Measurements from ENCODE around the gene SLC20A1. TPM values are rescaled to one million over a fixed set of nuclear protein-coding genes. Genes with fewer than 3 reads are reported as not detected.
"Not testable (repeated sequence)": the region's sequence is repeated elsewhere in the genome, so short reads cannot be mapped to it uniquely, and the experiment has no call there.

Gene SLC20A1
- total RNA-seq, 2 donors from 2014 or later, result 70.8 to 149 TPM

DNA sequence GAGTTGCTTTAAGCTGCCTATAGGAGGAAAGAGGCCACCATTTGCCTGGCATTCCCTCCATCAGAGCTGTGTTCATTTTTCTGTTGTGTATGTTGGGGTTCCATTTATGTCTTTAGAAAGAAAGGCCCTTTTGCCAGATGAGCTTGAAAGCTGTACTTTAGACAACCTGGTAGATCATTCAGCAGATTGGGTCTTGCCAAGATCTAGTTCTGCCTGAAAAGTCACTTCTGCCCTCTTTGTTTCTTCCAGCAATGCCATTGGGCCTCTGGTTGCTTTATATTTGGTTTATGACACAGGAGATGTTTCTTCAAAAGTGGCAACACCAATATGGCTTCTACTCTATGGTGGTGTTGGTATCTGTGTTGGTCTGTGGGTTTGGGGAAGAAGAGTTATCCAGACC is 14.4 kb downstream of the SLC20A1 start:
- no peaks in the 10 kb centered on the region for H3K9me3 Mint-ChIP-seq

DNA sequence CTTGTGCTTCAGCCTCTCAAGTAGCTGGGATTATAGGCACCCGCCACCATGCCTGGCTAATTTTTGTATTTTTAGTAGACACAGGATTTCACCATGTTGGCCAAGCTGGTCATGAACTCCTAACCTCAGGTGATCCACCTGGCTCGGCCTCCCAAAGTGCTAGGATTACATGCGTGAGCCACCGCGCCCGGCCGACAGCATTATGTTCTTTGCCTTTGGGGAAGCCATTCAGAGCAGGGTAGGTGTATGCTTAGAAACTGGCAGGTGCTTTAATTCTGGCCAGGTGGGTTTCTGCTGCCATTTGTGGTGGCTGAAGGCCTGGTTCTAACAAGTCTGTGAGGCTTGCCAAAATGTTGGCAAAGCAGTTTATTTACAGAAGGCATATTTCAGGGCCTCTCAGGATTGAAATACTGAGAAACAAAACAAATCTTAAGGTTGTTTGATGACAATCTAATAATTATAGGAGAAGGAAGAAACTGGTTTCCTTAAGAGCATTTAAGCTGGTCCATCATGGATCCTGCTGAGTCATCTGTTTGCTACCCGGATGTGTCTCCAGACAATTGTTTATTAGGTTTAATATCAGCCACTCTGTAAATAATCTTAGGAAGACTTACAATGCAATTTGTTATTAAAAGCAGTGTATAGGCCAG is 16.0 kb downstream of the SLC20A1 start:
- H3K27ac Mint-ChIP-seq, result peak overlapping the region in 1 of 2 donors; percentile 9
- peaks cover 47 to 52% of the 10 kb centered on the region in 2 donors for H3K36me3 Mint-ChIP-seq
- no peak for ATAC-seq

More for the DNA sequence above, 14.4 kb downstream of the SLC20A1 start:
- DNase-seq (ENCODE audit: low spot score in 2 of 2) (no peak), ATAC-seq (no peak)
- Mint-ChIP-seq H3K27ac (peak overlapping the region in 1 of 2 donors; percentile 15), H3K36me3 (peaks cover 51 to 61% of the 10 kb centered on the region in 2 donors)

DNA sequence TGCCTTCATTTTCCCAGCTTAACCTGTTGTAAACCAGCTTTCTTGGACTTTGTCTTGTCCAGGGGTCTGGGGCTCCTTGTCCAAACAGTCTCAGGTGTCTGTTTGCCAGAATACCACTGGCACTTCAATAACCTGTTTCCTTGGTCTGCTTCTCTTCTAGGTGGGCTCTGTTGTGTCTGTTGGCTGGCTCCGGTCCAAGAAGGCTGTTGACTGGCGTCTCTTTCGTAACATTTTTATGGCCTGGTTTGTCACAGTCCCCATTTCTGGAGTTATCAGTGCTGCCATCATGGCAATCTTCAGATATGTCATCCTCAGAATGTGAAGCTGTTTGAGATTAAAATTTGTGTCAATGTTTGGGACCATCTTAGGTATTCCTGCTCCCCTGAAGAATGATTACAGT is 17.0 kb downstream of the SLC20A1 start:
- DNase-seq (ENCODE audit: low spot score in 2 of 2) (no peak), ATAC-seq (no peak)
- Mint-ChIP-seq H3K36me3 (peaks cover 38 to 45% of the 10 kb centered on the region in 2 donors), H3K9me3 (no peaks in the 10 kb centered on the region), H3K27ac (peak overlapping the region; percentile 54 to 76)

More for the DNA sequence above, 16.0 kb downstream of the SLC20A1 start:
- no peaks in the 10 kb centered on the region for H3K9me3 Mint-ChIP-seq
- DNase-seq (ENCODE audit: low spot score in 2 of 2), result no peak

DNA sequence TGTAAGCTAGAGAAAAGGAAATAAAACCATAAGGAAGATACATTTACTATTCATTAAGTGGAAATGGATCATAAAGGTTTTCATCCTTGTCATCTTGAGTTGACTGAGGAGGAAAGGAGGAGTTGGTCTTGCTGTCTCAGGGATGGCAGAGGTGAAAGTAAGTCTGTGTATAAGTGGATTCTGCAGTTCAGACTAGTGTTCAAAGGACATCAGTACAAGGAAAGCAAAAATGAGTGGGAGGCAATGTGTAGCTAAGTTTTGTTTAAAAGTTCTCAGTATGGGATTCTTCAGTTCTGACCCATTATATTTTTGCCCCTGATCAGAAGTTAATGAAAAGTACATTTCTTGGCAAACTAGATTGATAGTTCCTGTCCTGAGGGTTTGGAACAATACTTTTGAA is 18.9 kb downstream of the SLC20A1 start:
- ATAC-seq (no peak), DNase-seq (ENCODE audit: low spot score in 2 of 2) (no peak)
- H3K27ac Mint-ChIP-seq, result no peak overlapping the region
- H3K36me3 Mint-ChIP-seq, result peaks cover 22 to 29% of the 10 kb centered on the region in 2 donors
- no peaks in the 10 kb centered on the region for H3K9me3 Mint-ChIP-seq

DNA sequence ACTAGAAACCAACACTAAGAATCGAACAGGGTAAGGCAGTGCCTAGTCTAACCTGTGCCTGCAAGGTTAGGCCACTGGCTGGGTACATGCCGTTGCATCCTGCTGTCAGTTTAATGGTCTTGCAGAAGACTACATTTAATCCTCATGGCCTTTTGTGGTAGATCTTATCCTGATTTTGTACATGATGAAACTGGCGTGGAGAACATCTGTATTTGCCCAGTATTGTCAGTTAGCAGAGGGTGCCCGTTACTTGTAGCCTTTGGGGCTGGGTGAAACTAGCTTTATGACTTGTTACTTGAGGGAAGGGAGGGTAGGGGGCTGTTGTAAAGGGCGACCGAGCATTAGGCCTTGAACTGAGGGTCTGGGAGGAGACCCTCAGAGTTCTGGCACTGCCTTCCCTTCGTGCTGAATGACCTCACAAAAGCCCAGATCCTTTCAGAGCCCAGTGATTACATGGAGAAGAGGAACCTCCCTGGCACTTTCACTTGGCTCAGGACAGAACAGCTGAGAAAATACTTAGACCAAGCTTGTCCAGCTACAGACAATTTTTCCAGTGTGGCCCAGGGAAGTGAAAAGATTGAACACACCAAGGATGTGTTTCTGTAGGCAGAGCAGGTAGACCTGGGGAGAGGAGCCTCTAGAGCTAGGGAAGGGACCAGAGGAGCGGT is 19.5 kb downstream of the SLC20A1 start:
- peak overlapping the region in 1 of 2 donors; percentile 85 for H3K27ac Mint-ChIP-seq
- DNase-seq (ENCODE audit: low spot score in 2 of 2), result no peak
- peaks cover 18 to 23% of the 10 kb centered on the region in 2 donors for H3K36me3 Mint-ChIP-seq
- no peak for ATAC-seq
- H3K9me3 Mint-ChIP-seq, result no peaks in the 10 kb centered on the region

DNA sequence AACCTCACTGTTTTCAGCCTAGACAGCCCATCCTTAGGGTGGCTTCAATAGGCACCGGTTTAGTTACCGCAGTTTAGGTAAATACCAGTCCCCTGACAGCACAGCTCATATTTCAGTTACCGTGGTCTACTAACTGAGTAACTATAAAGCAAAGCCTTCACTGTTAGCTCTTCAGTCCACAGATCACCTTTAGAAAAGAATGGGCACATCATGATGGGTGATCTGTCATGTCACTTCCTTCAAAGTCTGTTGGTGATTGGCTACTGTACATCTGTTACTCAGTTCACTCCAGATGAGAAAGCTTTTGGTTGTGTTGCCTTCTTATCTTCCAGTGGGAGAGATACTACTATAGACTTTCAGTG is 21.0 kb downstream of the SLC20A1 start:
- Mint-ChIP-seq H3K27ac (no peak overlapping the region), H3K36me3 (peaks cover 9 to 12% of the 10 kb centered on the region in 2 donors), H3K9me3 (no peaks in the 10 kb centered on the region)
- DNase-seq (ENCODE audit: low spot score in 2 of 2), result no peak
- ATAC-seq, result peak in 1 of 2 donors; percentile 47

DNA sequence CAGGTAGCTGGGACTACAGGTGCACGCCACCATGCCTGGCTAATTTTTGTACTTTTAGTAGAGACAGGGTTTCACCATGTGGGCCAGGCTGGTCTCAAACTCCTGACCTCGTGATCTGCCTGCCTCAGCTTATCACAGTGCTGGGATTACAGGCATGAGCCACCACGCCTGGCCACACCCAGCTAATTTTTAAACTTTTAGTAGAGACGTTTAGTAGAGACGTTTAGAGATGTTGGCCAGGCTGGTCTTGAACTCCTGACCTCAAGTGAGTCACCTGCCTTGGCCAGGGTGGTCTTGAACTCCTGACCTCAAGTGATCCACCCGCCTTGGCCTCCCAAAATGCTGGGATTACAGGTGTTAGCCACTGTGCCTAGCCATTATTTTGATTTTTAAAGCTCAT is 21.8 kb downstream of the SLC20A1 start:
- not testable (repeated sequence) for H3K9me3 Mint-ChIP-seq; DNase-seq (ENCODE audit: low spot score in 2 of 2); H3K27ac Mint-ChIP-seq; ATAC-seq
- H3K36me3 Mint-ChIP-seq, result peaks cover 9 to 12% of the 10 kb centered on the region in 2 donors

DNA sequence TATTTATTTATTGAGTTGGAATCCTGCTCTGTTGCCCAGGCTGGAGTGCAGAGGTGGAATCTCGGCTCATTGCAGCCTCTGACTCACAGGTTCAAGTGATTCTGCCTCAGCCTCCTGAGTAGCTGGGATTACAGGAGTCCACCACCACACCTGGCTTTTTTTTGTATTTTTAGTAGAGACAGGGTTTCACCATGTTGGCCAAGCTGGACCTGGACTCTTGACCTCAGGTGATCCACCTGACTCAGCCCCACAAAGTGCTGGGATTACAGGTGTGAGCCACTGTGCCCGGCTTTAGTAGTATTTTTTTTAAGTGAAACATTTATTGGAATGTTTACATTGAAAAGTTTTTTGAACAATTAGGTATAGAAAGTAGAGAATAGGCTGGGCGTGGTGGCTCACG is 23.9 kb downstream of the SLC20A1 start:
- no peaks in the 10 kb centered on the region for H3K36me3 Mint-ChIP-seq

DNA sequence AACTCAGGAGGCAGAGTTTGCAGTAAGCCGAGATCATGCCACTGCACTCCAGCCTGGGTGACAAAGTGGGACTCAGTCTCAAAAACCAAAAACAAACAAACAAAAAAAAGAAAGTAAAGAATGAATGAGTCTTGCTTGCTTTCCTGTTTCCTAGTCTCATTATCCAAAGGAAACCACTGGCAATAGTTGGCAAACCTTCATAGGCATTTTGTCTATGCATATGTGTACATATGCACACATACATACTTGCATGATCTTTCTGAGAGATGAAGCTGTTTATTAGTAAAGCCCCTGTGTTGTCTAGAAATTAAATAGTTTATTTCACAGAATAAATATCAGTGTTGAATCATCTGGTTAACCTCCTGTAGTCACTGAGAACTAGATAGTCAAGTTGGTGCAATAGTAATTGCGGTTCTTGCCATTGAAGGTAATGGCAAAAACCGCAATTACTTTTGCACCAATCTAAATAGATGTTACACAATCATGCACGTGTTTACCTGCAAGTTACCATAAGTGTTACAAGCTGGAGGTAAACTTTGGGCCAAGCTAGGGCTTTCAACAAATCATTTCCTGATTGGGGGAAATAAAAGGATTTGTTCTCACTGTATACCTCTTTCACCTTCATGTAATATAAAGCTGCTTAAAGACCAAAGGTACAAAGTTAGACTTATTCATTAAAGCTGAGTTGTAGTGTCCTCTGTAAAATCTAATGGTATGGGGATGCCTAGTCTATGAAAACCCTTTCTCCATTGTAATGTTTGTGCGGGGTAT is 24.7 kb downstream of the SLC20A1 start:
- no peak overlapping the region for H3K27ac Mint-ChIP-seq
- no peaks in the 10 kb centered on the region for H3K36me3 Mint-ChIP-seq
- H3K9me3 Mint-ChIP-seq, result no peaks in the 10 kb centered on the region
- no peak for ATAC-seq
- DNase-seq (ENCODE audit: low spot score in 2 of 2), result no peak

More for the DNA sequence above, 23.9 kb downstream of the SLC20A1 start:
- H3K27ac Mint-ChIP-seq, result no peak overlapping the region
- H3K9me3 Mint-ChIP-seq, result no peaks in the 10 kb centered on the region
- ATAC-seq (no peak), DNase-seq (ENCODE audit: low spot score in 2 of 2) (no peak)

DNA sequence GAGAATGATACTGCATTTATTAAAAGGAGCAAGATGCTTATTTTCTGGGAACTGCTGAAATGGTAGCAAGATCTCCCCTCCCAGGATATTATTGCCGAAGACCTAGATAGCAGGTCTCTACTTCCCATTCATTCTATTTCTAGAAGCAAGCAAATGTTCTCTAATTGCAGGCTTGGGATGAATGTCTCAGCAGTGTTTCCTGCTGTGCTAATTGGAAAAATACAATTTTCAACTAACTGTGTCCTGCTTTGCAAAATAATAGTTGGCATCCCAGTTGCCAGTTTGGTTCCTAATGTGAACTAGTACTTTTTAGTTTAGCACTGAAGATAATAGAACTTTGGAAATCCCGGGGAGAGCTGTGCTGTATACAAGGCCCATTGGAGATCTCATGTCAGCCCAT is 26.1 kb downstream of the SLC20A1 start:
- no peak overlapping the region for H3K27ac Mint-ChIP-seq
- ATAC-seq, result no peak

DNA sequence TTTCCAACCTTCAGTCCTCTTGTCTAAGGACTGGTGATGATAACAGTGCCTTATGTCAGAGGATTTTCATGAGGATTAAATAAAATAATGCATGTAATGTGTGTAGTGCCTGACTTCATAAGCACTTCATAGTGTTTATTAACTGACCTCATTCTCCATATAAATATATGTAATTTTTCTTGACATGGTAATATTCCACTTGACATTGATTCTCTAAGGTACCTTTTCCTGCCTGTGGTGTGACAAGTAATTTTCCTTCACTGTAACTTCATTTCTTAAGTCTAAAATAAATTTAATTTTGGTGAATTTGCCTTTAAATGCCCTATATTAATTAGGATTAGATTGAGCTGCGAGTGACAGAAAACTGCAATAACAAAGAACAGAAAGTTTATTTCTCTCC is 27.3 kb downstream of the SLC20A1 start:
- H3K27ac Mint-ChIP-seq, result no peak overlapping the region
- DNase-seq (ENCODE audit: low spot score in 2 of 2) (no peak), ATAC-seq (no peak)
- no peaks in the 10 kb centered on the region for H3K9me3 Mint-ChIP-seq
- H3K36me3 Mint-ChIP-seq, result no peaks in the 10 kb centered on the region

More for the DNA sequence above, 26.1 kb downstream of the SLC20A1 start:
- Mint-ChIP-seq H3K9me3 (no peaks in the 10 kb centered on the region), H3K36me3 (no peaks in the 10 kb centered on the region)
- no peak for DNase-seq (ENCODE audit: low spot score in 2 of 2)

DNA sequence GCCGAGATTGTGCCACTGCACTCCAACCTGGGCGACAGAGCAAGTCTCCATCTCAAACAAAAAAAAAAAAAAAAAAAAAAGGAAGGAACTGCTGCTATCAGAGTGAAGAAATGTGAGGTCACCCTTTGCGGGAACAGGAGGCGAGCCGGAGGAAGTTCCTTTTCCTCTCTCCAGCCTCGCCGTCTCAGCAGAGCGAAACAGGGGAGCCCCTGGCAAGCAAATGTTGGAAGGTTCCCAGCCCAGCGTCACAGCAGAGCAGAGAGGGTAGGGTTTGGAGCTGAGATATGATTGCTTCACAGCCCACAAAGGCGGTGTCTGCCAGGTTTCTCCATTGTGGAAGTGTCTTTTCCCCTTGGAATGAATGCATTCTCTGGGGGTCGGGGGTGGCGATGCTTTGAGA is 28.5 kb downstream of the SLC20A1 start:
- Mint-ChIP-seq H3K36me3 (no peaks in the 10 kb centered on the region), H3K27ac (peak overlapping the region in 1 of 2 donors; percentile 68), H3K9me3 (no peaks in the 10 kb centered on the region)
- DNase-seq (ENCODE audit: low spot score in 2 of 2), result no peak
- no peak for ATAC-seq

DNA sequence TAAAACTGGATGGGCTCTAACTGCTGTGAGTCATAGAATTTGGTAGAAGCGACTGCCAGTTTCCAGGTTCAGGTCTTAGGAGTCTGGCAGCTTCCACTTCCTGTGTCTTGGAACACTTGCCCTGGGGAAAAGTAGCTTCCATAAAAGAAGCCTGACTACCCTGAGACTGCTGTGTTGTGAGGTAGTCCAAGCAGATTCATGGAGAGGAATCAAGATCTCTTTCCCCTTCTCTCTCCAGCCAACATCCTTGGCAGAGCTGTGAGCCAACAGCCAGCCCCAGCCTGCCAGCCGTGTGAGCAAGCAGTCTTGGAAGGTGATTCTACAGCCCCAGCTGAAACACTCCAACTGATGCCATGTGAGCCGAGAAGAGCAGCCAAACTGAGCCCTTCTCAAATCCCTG is 33.7 kb downstream of the SLC20A1 start:
- DNase-seq (ENCODE audit: low spot score in 2 of 2) (no peak), ATAC-seq (no peak)
- H3K27ac Mint-ChIP-seq, result no peak overlapping the region
- H3K36me3 Mint-ChIP-seq, result no peaks in the 10 kb centered on the region
- no peaks in the 10 kb centered on the region for H3K9me3 Mint-ChIP-seq

DNA sequence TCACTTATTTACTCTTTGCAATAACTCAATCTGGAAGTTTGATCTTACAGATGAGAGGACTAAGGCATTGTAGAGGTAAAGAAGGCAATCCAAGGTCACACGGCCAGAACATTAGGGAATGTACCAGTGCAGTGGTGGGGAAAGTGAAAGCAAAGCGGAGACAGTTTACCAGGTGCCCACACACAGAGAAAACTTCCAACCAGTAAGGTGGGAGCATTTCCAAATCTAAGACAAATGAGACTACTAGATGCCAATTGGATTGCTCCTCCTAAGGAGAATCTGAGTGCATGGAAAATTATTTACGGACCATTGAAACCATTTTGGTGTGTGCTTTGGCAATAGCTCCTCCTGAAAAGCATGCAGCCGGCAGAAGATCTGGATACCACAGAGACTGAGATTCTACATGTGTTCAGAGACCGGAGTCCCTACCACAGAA is 34.9 kb downstream of the SLC20A1 start:
- Mint-ChIP-seq H3K36me3 (no peaks in the 10 kb centered on the region), H3K9me3 (no peaks in the 10 kb centered on the region), H3K27ac (no peak overlapping the region)
- DNase-seq (ENCODE audit: low spot score in 2 of 2), result no peak
- no peak for ATAC-seq

DNA sequence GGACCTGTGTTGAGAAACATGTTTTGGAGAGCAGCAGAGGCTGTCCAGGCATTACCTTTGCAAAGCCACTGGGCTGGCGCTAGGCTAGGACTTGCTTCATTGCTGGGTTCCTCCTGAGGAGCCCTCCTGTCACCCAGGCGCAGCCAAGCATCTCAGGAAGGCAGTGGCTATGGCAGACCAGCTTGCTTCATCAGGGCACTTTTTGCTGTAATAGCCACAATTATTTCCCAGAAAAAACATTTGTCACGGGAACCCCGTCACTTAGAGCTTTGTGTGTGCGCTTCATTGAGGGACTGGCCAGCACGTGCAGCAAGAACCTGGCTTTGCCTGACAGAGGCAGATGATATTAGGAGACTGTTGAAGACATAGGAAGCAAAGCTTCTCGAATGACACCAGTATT is 36.4 kb downstream of the SLC20A1 start:
- no peak overlapping the region for H3K27ac Mint-ChIP-seq
- H3K36me3 Mint-ChIP-seq, result no peaks in the 10 kb centered on the region
- ATAC-seq, result no peak
- no peaks in the 10 kb centered on the region for H3K9me3 Mint-ChIP-seq
- DNase-seq (ENCODE audit: low spot score in 2 of 2), result no peak

DNA sequence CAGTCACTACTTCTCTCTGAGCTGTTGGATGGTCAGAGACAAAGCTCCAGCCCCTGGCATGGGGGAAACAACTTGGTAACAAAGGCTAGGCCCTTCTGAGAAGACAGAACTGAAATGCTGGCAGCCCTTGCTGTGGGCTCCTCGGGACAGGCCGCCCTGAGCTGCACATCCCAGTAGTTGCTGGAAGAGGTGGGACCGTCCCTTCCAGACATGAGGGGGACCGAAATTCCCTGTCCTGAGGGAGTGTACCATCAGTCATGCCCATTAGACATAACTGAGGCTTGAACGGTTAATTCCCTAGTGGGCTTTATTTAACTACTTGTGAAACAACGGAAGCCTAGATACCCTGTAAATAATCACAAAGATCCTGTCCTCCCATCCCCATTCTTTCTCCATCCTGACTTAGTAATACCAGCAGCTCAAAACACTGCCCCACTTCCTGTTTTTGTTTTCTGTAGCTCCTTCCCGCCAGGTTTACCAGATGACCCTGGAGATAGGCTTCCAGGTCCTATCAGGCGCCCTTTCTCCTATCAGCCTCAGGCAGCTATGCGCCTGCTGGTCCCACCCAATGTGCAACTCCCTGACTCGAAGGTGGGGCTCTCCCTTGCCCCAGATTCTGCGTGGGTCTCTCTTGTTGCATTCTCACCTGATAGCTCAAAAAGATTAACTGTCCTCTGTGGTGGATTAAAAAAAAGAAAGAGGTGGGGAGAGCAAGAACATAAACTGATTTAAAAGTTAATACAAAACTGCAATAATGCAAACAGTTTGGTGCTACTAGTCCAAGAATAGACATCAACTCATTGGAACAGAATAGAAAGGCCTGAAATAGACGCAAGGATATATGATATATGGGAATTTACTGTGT is 38.0 kb downstream of the SLC20A1 start:
- peak overlapping the region in 1 of 2 donors; percentile 18 for H3K27ac Mint-ChIP-seq
- DNase-seq (ENCODE audit: low spot score in 2 of 2) (no peak), ATAC-seq (no peak)
- H3K9me3 Mint-ChIP-seq, result no peaks in the 10 kb centered on the region
- no peaks in the 10 kb centered on the region for H3K36me3 Mint-ChIP-seq
